Large intestine (tissue), 3 donors: ENCODE data around the gene PSMD13. TPM values are rescaled to one million over a fixed set of nuclear protein-coding genes. Genes with fewer than 3 reads are reported as not detected.
"Not testable (repeated sequence)": the region's sequence is repeated elsewhere in the genome, so short reads cannot be mapped to it uniquely, and the experiment has no call there.

ENCODE experiments used
- DNase-seq, 2 donors: peaks; one replicate each; pipeline versions ENCODE4 v3.0.0 to v3.0.0-alpha.2; 2013
- H3K27ac ChIP-seq: one replicate; pipeline ENCODE4 v1.5.1; 2013; ENCODE audit warnings: low read length
- H3K27me3 ChIP-seq: 2 replicates; pipeline ENCODE4 v1.6.1; 2013; ENCODE audit warnings: low read length; ENCODE audit not compliant: control insufficient read depth, insufficient read depth
- H3K36me3 ChIP-seq: 2 replicates; pipeline ENCODE4 v1.6.1; 2013; ENCODE audit warnings: low read length; ENCODE audit not compliant: control insufficient read depth, insufficient read depth
- H3K4me1 ChIP-seq: one replicate; pipeline ENCODE4 v1.6.1; 2013; ENCODE audit warnings: low read length; ENCODE audit not compliant: control insufficient read depth, insufficient read depth
- H3K4me3 ChIP-seq: one replicate; pipeline ENCODE4 v1.5.1; 2013; ENCODE audit warnings: low read length
- H3K9me3 ChIP-seq: one replicate; pipeline ENCODE4 v1.6.1; 2013; ENCODE audit warnings: mild to moderate bottlenecking, low read depth, low read length, moderate library complexity; ENCODE audit not compliant: control insufficient read depth
- WGBS: methylation state at CpG from one replicate; pipeline ENCODE4 v1.1.5; 2013; ENCODE audit warnings: low lambda C conversion rate; ENCODE audit not compliant: insufficient coverage; 5-methylcytosine and 5-hydroxymethylcytosine counted together
- polyA plus RNA-seq: library from polyadenylated mRNA; unstranded; fragments of 120-200 nt; gene quantifications from one replicate; pipeline ENCODE4 v1.2.1, GENCODE V29; 2013

PSMD13 gene
- polyA plus RNA-seq, 1 donor: 107 TPM

- no peaks in the 10 kb centered on the region for H3K27me3 ChIP-seq
- WGBS: no CpG with 5 or more reads among the region's 11 CpGs
- no peaks in the 10 kb centered on the region for H3K4me1 ChIP-seq
- H3K4me3 ChIP-seq: no peak overlapping the region
- H3K36me3 ChIP-seq: peaks cover 68% of the 10 kb centered on the region
- H3K27ac ChIP-seq: no peak overlapping the region
- DNase-seq: no peak
- no peaks in the 10 kb centered on the region for H3K9me3 ChIP-seq
Observed at GRCh38 chr11:216081-216974, 20.4 kb upstream of the PSMD13 start.

- peaks cover 65% of the 10 kb centered on the region for H3K36me3 ChIP-seq
- no peak overlapping the region for H3K4me3 ChIP-seq
- H3K4me1 ChIP-seq: no peaks in the 10 kb centered on the region
- no peak overlapping the region for H3K27ac ChIP-seq
- H3K27me3 ChIP-seq: no peaks in the 10 kb centered on the region
- no peak for DNase-seq
- no CpG with 5 or more reads among the region's 3 CpGs for WGBS
- H3K9me3 ChIP-seq: no peaks in the 10 kb centered on the region
Observed at GRCh38 chr11:217704-218103, 19.1 kb upstream of the PSMD13 start.

GRCh38 chr11:218815-219593 lies 17.8 kb upstream of the PSMD13 start:
- 67% methylated on average over 1 of the region's 29 CpGs for WGBS
- H3K4me1 ChIP-seq: no peaks in the 10 kb centered on the region
- no peaks in the 10 kb centered on the region for H3K27me3 ChIP-seq
- H3K9me3 ChIP-seq: no peaks in the 10 kb centered on the region
- no peak for DNase-seq
- H3K27ac ChIP-seq: no peak overlapping the region
- H3K4me3 ChIP-seq: no peak overlapping the region
- H3K36me3 ChIP-seq: peaks cover 66% of the 10 kb centered on the region

DNA sequence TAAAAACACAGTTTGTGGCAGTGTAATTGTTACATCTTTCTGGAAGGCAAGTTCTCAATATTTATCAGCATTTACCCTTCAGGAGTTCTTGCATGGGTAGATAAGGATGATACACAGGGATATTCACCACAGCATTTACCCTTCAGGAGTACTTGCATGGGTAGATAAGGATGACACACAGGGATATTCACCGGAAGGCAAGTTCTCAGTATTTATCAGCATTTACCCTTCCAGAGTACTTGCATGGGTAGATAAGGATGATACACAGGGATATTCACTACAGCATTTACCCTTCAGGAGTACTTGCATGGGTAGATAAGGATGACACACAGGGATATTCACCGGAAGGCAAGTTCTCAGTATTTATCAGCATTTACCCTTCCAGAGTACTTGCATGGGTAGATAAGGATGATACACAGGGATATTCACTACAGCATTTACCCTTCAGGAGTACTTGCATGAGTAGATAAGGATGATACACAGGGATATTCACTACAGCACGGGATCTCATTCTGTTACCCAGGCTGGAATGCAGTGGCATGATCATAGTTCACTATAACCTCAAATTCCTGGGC lies 16.0 kb upstream of the PSMD13 start:
- WGBS: no CpG with 5 or more reads among the region's 3 CpGs
- not testable (repeated sequence) for DNase-seq

GRCh38 chr11:221539-221938 lies 15.2 kb upstream of the PSMD13 start:
- Histone ChIP-seq H3K27ac (no peak overlapping the region), H3K4me3 (no peak overlapping the region), H3K27me3 (no peaks in the 10 kb centered on the region), H3K36me3 (peaks cover 47% of the 10 kb centered on the region), H3K4me1 (no peaks in the 10 kb centered on the region), H3K9me3 (no peaks in the 10 kb centered on the region)
- DNase-seq: no peak
- 100% methylated on average over 2 of the region's 7 CpGs for WGBS

More for the DNA sequence above, 16.0 kb upstream of the PSMD13 start:
- H3K36me3 ChIP-seq: peaks cover 55% of the 10 kb centered on the region
- not testable (repeated sequence) for H3K27ac ChIP-seq, H3K9me3 ChIP-seq, H3K4me1 ChIP-seq, H3K4me3 ChIP-seq, H3K27me3 ChIP-seq

DNA sequence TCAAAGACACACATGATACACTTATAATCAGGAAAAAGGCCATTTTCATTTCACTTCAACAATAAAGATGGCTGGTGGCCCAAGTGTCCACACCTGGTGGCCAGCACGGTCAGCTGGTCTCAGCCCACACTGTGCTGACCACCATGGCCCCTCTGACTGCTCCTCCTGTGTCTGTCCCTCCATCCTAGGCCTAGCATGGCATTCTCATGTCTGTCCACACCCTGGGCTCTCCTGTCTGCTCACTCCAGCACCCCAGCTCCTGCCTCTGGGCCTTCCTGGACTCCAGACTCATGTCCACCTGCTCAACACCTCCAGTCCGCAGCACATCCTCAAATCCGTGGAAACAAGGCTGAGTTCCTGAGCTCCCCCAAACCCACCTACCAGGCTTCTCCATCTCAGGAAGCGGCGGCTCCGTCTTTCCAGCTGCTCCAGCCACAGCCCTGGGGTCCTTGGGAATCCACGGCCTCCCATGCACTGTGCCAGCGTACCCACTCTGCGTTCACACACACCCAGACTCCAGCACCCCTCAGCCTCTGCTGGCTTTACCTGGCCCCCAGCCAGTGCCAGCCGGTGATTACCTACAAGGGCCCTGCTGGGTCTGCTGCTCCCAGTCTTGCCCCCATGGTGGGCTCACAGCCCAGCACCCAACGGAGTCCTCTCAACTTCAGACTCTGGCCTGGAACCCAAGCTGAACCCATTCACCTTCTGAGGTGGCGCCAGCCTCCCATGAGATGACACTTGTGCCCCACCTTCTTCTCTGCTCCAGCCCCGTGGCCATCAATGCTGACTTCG lies 14.6 kb upstream of the PSMD13 start:
- H3K4me1 ChIP-seq: no peaks in the 10 kb centered on the region
- DNase-seq: no peak
- no peaks in the 10 kb centered on the region for H3K27me3 ChIP-seq
- no peak overlapping the region for H3K27ac ChIP-seq
- WGBS: no CpG with 5 or more reads among the region's 14 CpGs
- peaks cover 45% of the 10 kb centered on the region for H3K36me3 ChIP-seq
- H3K9me3 ChIP-seq: no peaks in the 10 kb centered on the region
- no peak overlapping the region for H3K4me3 ChIP-seq

GRCh38 chr11:223026-223789 lies 13.6 kb upstream of the PSMD13 start:
- DNase-seq: no peak
- Histone ChIP-seq H3K4me1 (no peaks in the 10 kb centered on the region), H3K27me3 (no peaks in the 10 kb centered on the region), H3K36me3 (peaks cover 39% of the 10 kb centered on the region), H3K4me3 (no peak overlapping the region), H3K27ac (no peak overlapping the region), H3K9me3 (no peaks in the 10 kb centered on the region)
- no CpG with 5 or more reads among the region's 16 CpGs for WGBS

DNA sequence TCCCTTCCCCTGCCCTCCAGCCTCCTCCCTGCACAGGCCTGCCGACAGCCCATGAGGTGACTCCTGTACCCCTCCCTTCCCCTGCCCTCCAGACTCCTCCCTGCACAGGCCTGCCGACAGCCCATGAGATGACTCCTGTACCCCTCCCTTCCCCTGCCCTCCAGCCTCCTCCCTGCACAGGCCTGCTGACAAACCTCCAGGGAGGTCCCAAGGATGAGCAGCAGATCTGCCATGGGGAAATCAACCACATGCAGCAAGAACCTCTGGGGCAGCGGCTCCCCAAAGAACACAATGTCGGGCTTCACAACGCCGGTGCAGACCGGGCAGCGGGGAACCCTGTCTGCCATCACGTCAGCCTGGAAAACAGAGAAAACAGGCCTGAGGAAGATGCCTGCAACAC lies 12.9 kb upstream of the PSMD13 start:
- Histone ChIP-seq H3K4me3 (no peak overlapping the region), H3K27ac (no peak overlapping the region), H3K9me3 (no peaks in the 10 kb centered on the region), H3K27me3 (no peaks in the 10 kb centered on the region), H3K4me1 (no peaks in the 10 kb centered on the region), H3K36me3 (peaks cover 33% of the 10 kb centered on the region)
- WGBS: no CpG with 5 or more reads among the region's 9 CpGs
- no peak for DNase-seq

- WGBS: no CpG with 5 or more reads among the region's 7 CpGs
- Histone ChIP-seq H3K4me1 (no peaks in the 10 kb centered on the region), H3K4me3 (no peak overlapping the region), H3K9me3 (no peaks in the 10 kb centered on the region), H3K27me3 (no peaks in the 10 kb centered on the region), H3K36me3 (peaks cover 33% of the 10 kb centered on the region), H3K27ac (no peak overlapping the region)
- no peak for DNase-seq
Observed at GRCh38 chr11:224424-224823, 12.4 kb upstream of the PSMD13 start.
